ENCODE data around the gene PTAFR.

Gene PTAFR

GRCh38 chr1:28112388-28113241 is 63.9 kb downstream of the PTAFR start:
- TF ChIP-seq L3MBTL2 (conservative IDR thresholded peaks at IDR 0.05) = no peak
- no peak for TF ChIP-seq TARDBP (IDR thresholded peaks at IDR 0.05)
- TF ChIP-seq PKNOX1 (IDR thresholded peaks at IDR 0.05) = no peak
- no peak for TF ChIP-seq BHLHE40 (IDR thresholded peaks at IDR 0.05; ENCODE audit: borderline replicate concordance)
- no peak for TF ChIP-seq SP1 (IDR thresholded peaks at IDR 0.05)
- no peak for TF ChIP-seq FOXM1 (IDR thresholded peaks at IDR 0.05; ENCODE audit: borderline replicate concordance)
- TF ChIP-seq HDGF (IDR thresholded peaks at IDR 0.05; ENCODE audit: borderline replicate concordance) = no peak
- no peak for TF ChIP-seq CTBP1 (IDR thresholded peaks at IDR 0.05; ENCODE audit: borderline replicate concordance)
- no peak for TF ChIP-seq SUZ12 (IDR thresholded peaks at IDR 0.05)
- TF ChIP-seq ZNF384 (IDR thresholded peaks at IDR 0.05) = no peak
- no peak for TF ChIP-seq NFRKB (IDR thresholded peaks at IDR 0.05)
- no peak for TF ChIP-seq ARNT (IDR thresholded peaks at IDR 0.05)
- no peak for TF ChIP-seq ELF4 (IDR thresholded peaks at IDR 0.05)
- no peak for TF ChIP-seq FOXA1 (IDR thresholded peaks at IDR 0.05)
- TF ChIP-seq FOXK2 (IDR thresholded peaks at IDR 0.05) = no peak
- TF ChIP-seq LEF1 (IDR thresholded peaks at IDR 0.05; ENCODE audit: borderline replicate concordance) = no peak
- ChIA-PET CTCF (interaction anchor here (1.5 to 1.6 kb wide), 2 partner anchors 11 to 21 kb away, joined by 4 read pairs; no protein-coding TSS in a partner anchor), POLR2A (interaction anchor here (1.5 kb wide), 1 partner anchor 24 kb away, joined by 3 read pairs; the partner anchor contains the start of gene EYA3)
- DNase-seq (ENCODE audit: extremely low spot score) = peak; percentile 63

- no peak for TF ChIP-seq SP1 (IDR thresholded peaks at IDR 0.05)
- TF ChIP-seq BHLHE40 (IDR thresholded peaks at IDR 0.05; ENCODE audit: borderline replicate concordance) = no peak
- TF ChIP-seq LEF1 (IDR thresholded peaks at IDR 0.05; ENCODE audit: borderline replicate concordance) = no peak
- no peak for TF ChIP-seq PKNOX1 (IDR thresholded peaks at IDR 0.05)
- no peak for TF ChIP-seq FOXM1 (IDR thresholded peaks at IDR 0.05; ENCODE audit: borderline replicate concordance)
- no peak for TF ChIP-seq FOXK2 (IDR thresholded peaks at IDR 0.05)
- no peak for TF ChIP-seq ARNT (IDR thresholded peaks at IDR 0.05)
- no peak for TF ChIP-seq CTBP1 (IDR thresholded peaks at IDR 0.05; ENCODE audit: borderline replicate concordance)
- TF ChIP-seq FOXA1 (IDR thresholded peaks at IDR 0.05) = no peak
- no peak for TF ChIP-seq ZNF384 (IDR thresholded peaks at IDR 0.05)
- DNase-seq (ENCODE audit: extremely low spot score) = no peak
- POLR2A ChIA-PET = interaction anchor here (3.3 kb wide), 1 partner anchor 23 kb away, joined by 11 read pairs; the partner anchor contains the start of gene EYA3
- CTCF ChIA-PET = no interaction called here
These were observed 65.3 kb downstream of the PTAFR start for GRCh38 chr1:28111157-28111556.

GRCh38 chr1:28110555-28110954 is 65.9 kb downstream of the PTAFR start:
- no peak for DNase-seq (ENCODE audit: extremely low spot score)
- CTCF ChIA-PET = interaction anchor here (0.6 to 0.9 kb wide), 2 partner anchors 19 to 117 kb away, joined by 3 read pairs; no protein-coding TSS in a partner anchor
- POLR2A ChIA-PET = interaction anchor here (3.3 kb wide), 1 partner anchor 22 kb away, joined by 11 read pairs; the partner anchor contains the start of gene EYA3
- TF ChIP-seq BHLHE40 (IDR thresholded peaks at IDR 0.05; ENCODE audit: borderline replicate concordance) (no peak), NFRKB (IDR thresholded peaks at IDR 0.05) (no peak), LEF1 (IDR thresholded peaks at IDR 0.05; ENCODE audit: borderline replicate concordance) (no peak), TARDBP (IDR thresholded peaks at IDR 0.05) (no peak), ZNF384 (IDR thresholded peaks at IDR 0.05) (no peak), ARNT (IDR thresholded peaks at IDR 0.05) (no peak), HDGF (IDR thresholded peaks at IDR 0.05; ENCODE audit: borderline replicate concordance) (no peak), L3MBTL2 (conservative IDR thresholded peaks at IDR 0.05) (no peak), FOXM1 (IDR thresholded peaks at IDR 0.05; ENCODE audit: borderline replicate concordance) (no peak)

GRCh38 chr1:28109639-28110038 is 66.9 kb downstream of the PTAFR start:
- ChIA-PET CTCF (no interaction called here), POLR2A (interaction anchor here (3.3 kb wide), 1 partner anchor 21 kb away, joined by 11 read pairs; the partner anchor contains the start of gene EYA3)
- TF ChIP-seq HDGF (IDR thresholded peaks at IDR 0.05; ENCODE audit: borderline replicate concordance) (no peak), BHLHE40 (IDR thresholded peaks at IDR 0.05; ENCODE audit: borderline replicate concordance) (no peak), FOXA1 (IDR thresholded peaks at IDR 0.05) (no peak), ARNT (IDR thresholded peaks at IDR 0.05) (no peak), PKNOX1 (IDR thresholded peaks at IDR 0.05) (no peak), L3MBTL2 (conservative IDR thresholded peaks at IDR 0.05) (no peak), ZNF384 (IDR thresholded peaks at IDR 0.05) (no peak), SUZ12 (IDR thresholded peaks at IDR 0.05) (no peak), CTBP1 (IDR thresholded peaks at IDR 0.05; ENCODE audit: borderline replicate concordance) (no peak), ELF4 (IDR thresholded peaks at IDR 0.05) (no peak), FOXK2 (IDR thresholded peaks at IDR 0.05) (no peak), NFRKB (IDR thresholded peaks at IDR 0.05) (no peak), SP1 (IDR thresholded peaks at IDR 0.05) (no peak), LEF1 (IDR thresholded peaks at IDR 0.05; ENCODE audit: borderline replicate concordance) (no peak), TARDBP (IDR thresholded peaks at IDR 0.05) (no peak), FOXM1 (IDR thresholded peaks at IDR 0.05; ENCODE audit: borderline replicate concordance) (no peak)
- DNase-seq (ENCODE audit: extremely low spot score) = no peak

- POLR2A ChIA-PET = interaction anchor here (1.5 to 3.3 kb wide), 2 partner anchors 20 to 128 kb away, joined by 3 to 11 read pairs; partner anchors contain the start of genes ATP5IF1 and EYA3
- no peak for DNase-seq (ENCODE audit: extremely low spot score)
- TF ChIP-seq ZNF384 (IDR thresholded peaks at IDR 0.05) (no peak), ARNT (IDR thresholded peaks at IDR 0.05) (no peak), BHLHE40 (IDR thresholded peaks at IDR 0.05; ENCODE audit: borderline replicate concordance) (no peak)
- CTCF ChIA-PET = interaction anchor here (1.9 kb wide), 1 partner anchor 16 kb away, joined by 9 read pairs; no protein-coding TSS in a partner anchor
These were observed 68.5 kb downstream of the PTAFR start for GRCh38 chr1:28108001-28108400.
